Dendritic cell treated with granulocyte-macrophage colony-stimulating factor and Interleukin-4, amounts not matched to agents 40 ng/mL and 50 ng/mL, for 4 days (primary cell): ENCODE data around the gene PTPRD.
"Not testable (repeated sequence)": the region's sequence is repeated elsewhere in the genome, so short reads cannot be mapped to it uniquely, and the experiment has no call there.

Experiments used
- H3K27ac Mint-ChIP-seq: one replicate; pipeline ENCODE4 v1.8.0; 2022; ENCODE audit warnings: mild to moderate bottlenecking, mixed read lengths
- H3K27me3 Mint-ChIP-seq: one replicate; pipeline ENCODE4 v1.8.0; 2022; ENCODE audit warnings: mild to moderate bottlenecking, mixed read lengths
- H3K36me3 Mint-ChIP-seq: one replicate; pipeline ENCODE4 v1.8.0; 2022; ENCODE audit warnings: low read depth, mixed read lengths
- H3K4me1 Mint-ChIP-seq: one replicate; pipeline ENCODE4 v1.8.0; 2022; ENCODE audit warnings: low read depth, mixed read lengths
- H3K4me3 Mint-ChIP-seq: one replicate; pipeline ENCODE4 v1.8.0; 2022; ENCODE audit warnings: mild to moderate bottlenecking, moderate library complexity, mixed read lengths
- H3K9me3 Mint-ChIP-seq: one replicate; pipeline ENCODE4 v1.8.0; 2022; ENCODE audit warnings: mixed read lengths
- intact Hi-C: fragments of 100-400 bp; cut with micrococcal nuclease; formaldehyde crosslinking; loops from one replicate; pipeline ENCODE4 v1.15.0; 2022

PTPRD gene

GRCh38 chr9:8980496-8981013 is 1632.2 kb downstream of the PTPRD start:
- Mint-ChIP-seq H3K36me3 (no peaks in the 10 kb centered on the region), H3K4me3 (no peak overlapping the region), H3K9me3 (no peaks in the 10 kb centered on the region), H3K27me3 (no peaks in the 10 kb centered on the region), H3K4me1 (no peaks in the 10 kb centered on the region), H3K27ac (no peak overlapping the region)
- intact Hi-C loops: no loop called here

GRCh38 chr9:8978334-8978733 is 1634.5 kb downstream of the PTPRD start:
- Mint-ChIP-seq H3K27ac (no peak overlapping the region), H3K9me3 (no peaks in the 10 kb centered on the region), H3K36me3 (no peaks in the 10 kb centered on the region), H3K4me3 (no peak overlapping the region), H3K4me1 (no peaks in the 10 kb centered on the region), H3K27me3 (no peaks in the 10 kb centered on the region)
- intact Hi-C loops: no loop called here

GRCh38 chr9:8968350-8968749 is 1644.5 kb downstream of the PTPRD start:
- H3K36me3 Mint-ChIP-seq, intact Hi-C loops, H3K27me3 Mint-ChIP-seq, H3K4me1 Mint-ChIP-seq, H3K27ac Mint-ChIP-seq, H3K4me3 Mint-ChIP-seq, H3K9me3 Mint-ChIP-seq: not testable (repeated sequence)

- Mint-ChIP-seq H3K4me1 (no peaks in the 10 kb centered on the region), H3K36me3 (no peaks in the 10 kb centered on the region), H3K27ac (no peak overlapping the region), H3K4me3 (no peak overlapping the region), H3K27me3 (no peaks in the 10 kb centered on the region), H3K9me3 (peaks cover 8% of the 10 kb centered on the region)
- intact Hi-C loops: no loop called here
These were observed 1648.9 kb downstream of the PTPRD start for GRCh38 chr9:8963885-8964284.

- Mint-ChIP-seq H3K4me1 (no peaks in the 10 kb centered on the region), H3K36me3 (no peaks in the 10 kb centered on the region), H3K9me3 (peaks cover 8% of the 10 kb centered on the region), H3K4me3 (no peak overlapping the region), H3K27me3 (no peaks in the 10 kb centered on the region), H3K27ac (no peak overlapping the region)
- intact Hi-C loops: no loop called here
These were observed 1650.7 kb downstream of the PTPRD start for GRCh38 chr9:8962084-8962483.

- intact Hi-C loops: no loop called here
- Mint-ChIP-seq H3K27ac (no peak overlapping the region), H3K27me3 (no peaks in the 10 kb centered on the region), H3K9me3 (peaks cover 8% of the 10 kb centered on the region), H3K4me3 (no peak overlapping the region), H3K36me3 (no peaks in the 10 kb centered on the region), H3K4me1 (no peaks in the 10 kb centered on the region)
These were observed 1651.5 kb downstream of the PTPRD start for GRCh38 chr9:8961186-8961851.

GRCh38 chr9:8960254-8960653 is 1652.5 kb downstream of the PTPRD start:
- Mint-ChIP-seq H3K4me3 (no peak overlapping the region), H3K27ac (no peak overlapping the region), H3K9me3 (peaks cover 8% of the 10 kb centered on the region), H3K4me1 (no peaks in the 10 kb centered on the region), H3K36me3 (no peaks in the 10 kb centered on the region), H3K27me3 (no peaks in the 10 kb centered on the region)
- intact Hi-C loops: no loop called here

GRCh38 chr9:8958358-8958757 is 1654.4 kb downstream of the PTPRD start:
- H3K9me3 Mint-ChIP-seq: no peaks in the 10 kb centered on the region
- H3K36me3 Mint-ChIP-seq: no peaks in the 10 kb centered on the region
- H3K27ac Mint-ChIP-seq: no peak overlapping the region
- no peaks in the 10 kb centered on the region for H3K4me1 Mint-ChIP-seq
- no peaks in the 10 kb centered on the region for H3K27me3 Mint-ChIP-seq
- intact Hi-C loops: no loop called here
- no peak overlapping the region for H3K4me3 Mint-ChIP-seq

- H3K36me3 Mint-ChIP-seq: no peaks in the 10 kb centered on the region
- intact Hi-C loops: no loop called here
- no peaks in the 10 kb centered on the region for H3K4me1 Mint-ChIP-seq
- no peaks in the 10 kb centered on the region for H3K9me3 Mint-ChIP-seq
- H3K4me3 Mint-ChIP-seq: no peak overlapping the region
- H3K27me3 Mint-ChIP-seq: no peaks in the 10 kb centered on the region
- no peak overlapping the region for H3K27ac Mint-ChIP-seq
These were observed 1657.5 kb downstream of the PTPRD start for GRCh38 chr9:8955315-8955714.

GRCh38 chr9:8946461-8946860 is 1666.3 kb downstream of the PTPRD start:
- Mint-ChIP-seq H3K4me1 (no peaks in the 10 kb centered on the region), H3K27ac (no peak overlapping the region), H3K27me3 (no peaks in the 10 kb centered on the region), H3K9me3 (no peaks in the 10 kb centered on the region), H3K36me3 (no peaks in the 10 kb centered on the region), H3K4me3 (no peak overlapping the region)
- intact Hi-C loops: no loop called here

- Mint-ChIP-seq H3K4me1 (no peaks in the 10 kb centered on the region), H3K27me3 (no peaks in the 10 kb centered on the region), H3K4me3 (no peak overlapping the region), H3K27ac (no peak overlapping the region), H3K9me3 (no peaks in the 10 kb centered on the region), H3K36me3 (no peaks in the 10 kb centered on the region)
- intact Hi-C loops: no loop called here
These were observed 1669.4 kb downstream of the PTPRD start for GRCh38 chr9:8943392-8943791.

- H3K27ac Mint-ChIP-seq: no peak overlapping the region
- H3K9me3 Mint-ChIP-seq: no peaks in the 10 kb centered on the region
- H3K4me3 Mint-ChIP-seq: no peak overlapping the region
- H3K4me1 Mint-ChIP-seq: no peaks in the 10 kb centered on the region
- no peaks in the 10 kb centered on the region for H3K36me3 Mint-ChIP-seq
- intact Hi-C loops: no loop called here
- H3K27me3 Mint-ChIP-seq: no peaks in the 10 kb centered on the region
These were observed 1672.2 kb downstream of the PTPRD start for GRCh38 chr9:8940650-8941049.

- Mint-ChIP-seq H3K9me3 (peaks cover 4% of the 10 kb centered on the region), H3K27me3 (no peaks in the 10 kb centered on the region), H3K36me3 (no peaks in the 10 kb centered on the region), H3K4me3 (no peak overlapping the region), H3K4me1 (no peaks in the 10 kb centered on the region), H3K27ac (no peak overlapping the region)
- intact Hi-C loops: no loop called here
These were observed 1686.3 kb downstream of the PTPRD start for GRCh38 chr9:8926461-8926860.

- intact Hi-C loops: no loop called here
- no peak overlapping the region for H3K4me3 Mint-ChIP-seq
- H3K9me3 Mint-ChIP-seq: no peaks in the 10 kb centered on the region
- no peaks in the 10 kb centered on the region for H3K27me3 Mint-ChIP-seq
- H3K36me3 Mint-ChIP-seq: no peaks in the 10 kb centered on the region
- no peaks in the 10 kb centered on the region for H3K4me1 Mint-ChIP-seq
- no peak overlapping the region for H3K27ac Mint-ChIP-seq
These were observed 1688.2 kb downstream of the PTPRD start for GRCh38 chr9:8924562-8924961.

- H3K4me1 Mint-ChIP-seq, H3K9me3 Mint-ChIP-seq, H3K36me3 Mint-ChIP-seq, intact Hi-C loops, H3K27ac Mint-ChIP-seq, H3K4me3 Mint-ChIP-seq, H3K27me3 Mint-ChIP-seq: not testable (repeated sequence)
These were observed 1692.2 kb downstream of the PTPRD start for GRCh38 chr9:8920478-8921183.
